SK-N-SH (cell line): ENCODE data around the gene CYP27C1. TPM values are rescaled to one million over a fixed set of nuclear protein-coding genes. Genes with fewer than 3 reads are reported as not detected.

Experiments used
- CTCF ChIA-PET: fragments of 300-600, 350-600 bp; formaldehyde crosslinking; extraction: SDS; loops from one replicate; lab custom pipeline; 2021; lab: Yijun Ruan, JAX
- POLR2A ChIA-PET: fragments of 350-600 bp; sonication (Branson Sonifier 250); formaldehyde crosslinking; extraction: SDS; loops from one replicate; lab custom pipeline; 2020; ENCODE audit warnings: antibody characterized with exemption, inconsistent platforms; lab: Yijun Ruan, JAX
- DNase-seq: peaks from one replicate; pipeline ENCODE4 v3.0.0; 2012
- H2AFZ ChIP-seq: fragments of 200-600 bp; sonication (generic); 2 replicates; pipeline ENCODE4 v1.8.1; 2016; ENCODE audit warnings: antibody characterized with exemption, mild to moderate bottlenecking, low read depth
- H3F3A ChIP-seq: fragments of 200-600 bp; sonication (generic); replicated peaks from 2 replicates; pipeline ENCODE3; 2016; ENCODE audit warnings: antibody characterized with exemption, mild to moderate bottlenecking; ENCODE audit not compliant: insufficient read depth
- H3K27ac ChIP-seq, 2 experiments: fragments of 200-500 bp in 1 of 2; fragments of 200-600 bp in 1 of 2; sonication (Bioruptor generic) in 1 of 2; sonication (generic), shearing (Covaris generic) in 1 of 2; 2 replicates each; pipeline versions ENCODE4 v1.5.1 to v1.6.1; 2014 to 2016; ENCODE audit warnings: low read depth in 2 of 2, inconsistent platforms in 1 of 2, low read length in 1 of 2, mild to moderate bottlenecking in 1 of 2, mixed read lengths in 1 of 2
- H3K27me3 ChIP-seq: fragments of 200-600 bp; sonication (generic), shearing (Covaris generic); 2 replicates; pipeline ENCODE4 v1.6.1; 2016; ENCODE audit warnings: mixed run types; ENCODE audit not compliant: insufficient read depth
- H3K36me3 ChIP-seq, 2 experiments: fragments of 200-500 bp in 1 of 2; fragments of 200-600 bp in 1 of 2; sonication (Bioruptor generic) in 1 of 2; sonication (generic) in 1 of 2; replicated peaks in 1 of 2; 2 replicates each; pipeline versions ENCODE3 to v1.5.1; 2014 to 2016; ENCODE audit warnings: low read length in 1 of 2, mild to moderate bottlenecking in 1 of 2; ENCODE audit not compliant: insufficient read depth in 2 of 2, control insufficient read depth in 1 of 2
- H3K4me1 ChIP-seq, 2 experiments: fragments of 200-500 bp in 1 of 2; fragments of 200-600 bp in 1 of 2; sonication (Bioruptor generic) in 1 of 2; sonication (generic), shearing (Covaris generic) in 1 of 2; 2 replicates each; pipeline versions ENCODE4 v1.5.1 to v1.6.1; 2014 to 2016; ENCODE audit warnings: low read depth in 1 of 2, low read length in 1 of 2, mixed run types in 1 of 2; ENCODE audit not compliant: insufficient read depth in 2 of 2, control insufficient read depth in 1 of 2
- H3K4me2 ChIP-seq: fragments of 200-600 bp; sonication (generic), shearing (Covaris generic); 2 replicates; pipeline ENCODE4 v1.6.1; 2017; ENCODE audit warnings: mixed run types
- H3K4me3 ChIP-seq, 2 experiments: fragments of 200-500 bp in 1 of 2; fragments of 200-600 bp in 1 of 2; sonication (Bioruptor generic) in 1 of 2; sonication (generic), shearing (Covaris generic) in 1 of 2; 2 replicates each; pipeline versions ENCODE4 v1.5.1 to v1.8.1; 2014 to 2016; ENCODE audit warnings: low read depth in 2 of 2, inconsistent platforms in 1 of 2, low read length in 1 of 2, mild to moderate bottlenecking in 1 of 2, mixed read lengths in 1 of 2, moderate library complexity in 1 of 2
- H3K79me2 ChIP-seq: fragments of 200-600 bp; sonication (generic); 2 replicates; pipeline ENCODE4 v1.8.1; 2017; ENCODE audit warnings: mild to moderate bottlenecking; ENCODE audit not compliant: insufficient read depth
- H3K9ac ChIP-seq: fragments of 200-600 bp; sonication (generic); 2 replicates; pipeline ENCODE4 v1.6.1; 2017; ENCODE audit warnings: mixed run types
- H3K9me2 ChIP-seq: fragments of 200-600 bp; sonication (generic); 2 replicates; pipeline ENCODE4 v1.6.1; 2017; ENCODE audit warnings: mixed run types
- H3K9me3 ChIP-seq: fragments of 200-600 bp; sonication (generic); 2 replicates; pipeline ENCODE4 v1.6.1; 2017; ENCODE audit warnings: mixed run types, mild to moderate bottlenecking, moderate library complexity
- H4K20me1 ChIP-seq: fragments of 200-600 bp; sonication (generic); 2 replicates; pipeline ENCODE4 v1.6.1; 2017; ENCODE audit warnings: mild to moderate bottlenecking, mixed run types; ENCODE audit not compliant: insufficient read depth
- CHD2 ChIP-seq: fragments of 150-350 bp; IDR thresholded peaks from 2 replicates; pipeline ENCODE4 v1.6.1; 2018; ENCODE audit warnings: low read length; ENCODE audit not compliant: partially characterized antibody
- CTCF ChIP-seq: fragments of 200-600 bp; sonication (generic); IDR thresholded peaks from 2 replicates; pipeline ENCODE4 v1.6.1; 2017; ENCODE audit warnings: antibody characterized with exemption, mild to moderate bottlenecking, moderate library complexity
- EP300 ChIP-seq, 2 experiments: IDR thresholded peaks; 2 replicates each; pipeline versions ENCODE4 v1.4.0 to v1.6.1; 2012; ENCODE audit warnings: borderline replicate concordance in 1 of 2, low read depth in 1 of 2, low read length in 1 of 2
- FOSL2 ChIP-seq: IDR thresholded peaks from 2 replicates; pipeline ENCODE4 v1.4.0; 2012; ENCODE audit warnings: low read depth, mild to moderate bottlenecking, moderate library complexity, borderline replicate concordance
- FOXJ3 ChIP-seq: sonication (generic); formaldehyde crosslinking; IDR thresholded peaks from 2 replicates; pipeline ENCODE4 v1.5.1; 2020; ENCODE audit warnings: mild to moderate bottlenecking, missing genetic modification reagents
- GATA2 ChIP-seq: sonication (generic); formaldehyde crosslinking; IDR thresholded peaks from 2 replicates; pipeline ENCODE4 v1.5.0; 2020; ENCODE audit warnings: mild to moderate bottlenecking, missing genetic modification reagents
- JUND ChIP-seq: IDR thresholded peaks from 2 replicates; pipeline ENCODE4 v1.4.0; 2012
- MAX ChIP-seq: IDR thresholded peaks from 2 replicates; pipeline ENCODE4 v1.4.0; 2012; ENCODE audit warnings: low read depth
- NFIC ChIP-seq: IDR thresholded peaks from 2 replicates; pipeline ENCODE4 v1.4.0; 2012; ENCODE audit warnings: borderline replicate concordance
- PBX3 ChIP-seq: IDR thresholded peaks from 2 replicates; pipeline ENCODE4; 2012
- RAD21 ChIP-seq: IDR thresholded peaks from 2 replicates; pipeline ENCODE4 v1.6.1; 2012; ENCODE audit warnings: mild to moderate bottlenecking, low read length
- REST ChIP-seq: IDR thresholded peaks from 2 replicates; pipeline ENCODE4 v1.6.1; 2012; ENCODE audit warnings: mild to moderate bottlenecking, low read depth, low read length, moderate library complexity
- SIN3A ChIP-seq: IDR thresholded peaks from 2 replicates; pipeline ENCODE4 v1.6.1; 2012; ENCODE audit warnings: low read depth, mild to moderate bottlenecking, low read length, moderate library complexity, borderline replicate concordance
- SMC3 ChIP-seq: IDR thresholded peaks from 2 replicates; pipeline ENCODE4 v1.6.1; 2012; ENCODE audit warnings: low read depth, low read length, improper control_type of control experiment
- TCF12 ChIP-seq: IDR thresholded peaks from 2 replicates; pipeline ENCODE4 v1.4.0; 2012
- TEAD4 ChIP-seq: IDR thresholded peaks from 2 replicates; pipeline ENCODE4 v1.4.0; 2012; ENCODE audit warnings: mild to moderate bottlenecking, borderline replicate concordance; ENCODE audit not compliant: insufficient read depth
- USF1 ChIP-seq: IDR thresholded peaks from 2 replicates; pipeline ENCODE4 v1.4.0; 2012; ENCODE audit warnings: low read depth, borderline replicate concordance
- USF2 ChIP-seq: fragments of 150-350 bp; IDR thresholded peaks from 2 replicates; pipeline ENCODE4 v1.6.1; 2017; ENCODE audit warnings: antibody characterized with exemption, low read length, low read depth, borderline replicate concordance
- YY1 ChIP-seq: IDR thresholded peaks from 2 replicates; pipeline ENCODE4 v1.4.0; 2012; ENCODE audit warnings: low read depth, mild to moderate bottlenecking
- WGBS: methylation state at CpG from one replicate; pipeline ENCODE4 v1.1.6; 2017; ENCODE audit warnings: low lambda C conversion rate; 5-methylcytosine and 5-hydroxymethylcytosine counted together
- polyA plus RNA-seq, 3 experiments: library from polyadenylated mRNA; depleted of rRNA; stranded (reverse); fragments of >200 nt; gene quantifications; 2 replicates each; pipeline ENCODE4 v1.2.3, GENCODE V29; 2012

The CYP27C1 gene
- polyA plus RNA-seq, 1 of the 3 experiments (the other 2 are of a cell fraction): not detected

GRCh38 chr2:127137741-127138140 is 82.4 kb downstream of the CYP27C1 start:
- Histone ChIP-seq H3K27ac (no peak overlapping the region), H3K27me3 (no peaks in the 10 kb centered on the region), H3K9me3 (peaks cover 7% of the 10 kb centered on the region; the same call in 1 of the 2 replicates), H3K36me3 (no peaks in the 10 kb centered on the region), H4K20me1 (no peaks in the 10 kb centered on the region), H3K9ac (no peak overlapping the region), H3K79me2 (no peaks in the 10 kb centered on the region), H3K4me1 (peaks cover 0 to 14% of the 10 kb centered on the region in 2 experiments; a peak in 1 of 4 replicates), H3K4me2 (no peak overlapping the region), H3K4me3 (no peak overlapping the region), H3K9me2 (no peaks in the 10 kb centered on the region), H3F3A (no peaks in the 10 kb centered on the region), H2AFZ (no peak overlapping the region)
- POLR2A ChIA-PET: no interaction called here
- DNase-seq: no peak
- no peak for TF ChIP-seq PBX3
- TF ChIP-seq USF1: no peak
- TF ChIP-seq JUND: no peak
- TF ChIP-seq USF2: no peak
- no peak for TF ChIP-seq CTCF
- TF ChIP-seq CHD2: no peak
- TF ChIP-seq FOXJ3: no peak
- no peak for TF ChIP-seq EP300 (IDR thresholded peaks at IDR 0.05; ENCODE audit: borderline replicate concordance in 1 of 2, low read depth in 1 of 2, low read length in 1 of 2)
- no peak for TF ChIP-seq SIN3A
- TF ChIP-seq GATA2 (CRISPR knock-in tag): no peak
- no peak for TF ChIP-seq TCF12
- TF ChIP-seq FOSL2: no peak
- TF ChIP-seq NFIC: no peak
- TF ChIP-seq SMC3: no peak
- 72% methylated on average over 5 of the region's 15 CpGs for WGBS
- CTCF ChIA-PET: interaction anchor here (0.8 to 1.1 kb wide), 3 partner anchors 10 to 70 kb away, joined by 3 read pairs; no protein-coding TSS in a partner anchor

- CTCF ChIA-PET: interaction anchor here (0.8 to 1.1 kb wide), 3 partner anchors 10 to 70 kb away, joined by 3 read pairs; no protein-coding TSS in a partner anchor
- Histone ChIP-seq H3K4me2 (no peak overlapping the region), H3K79me2 (no peaks in the 10 kb centered on the region), H3K27ac (no peak overlapping the region), H3K27me3 (no peaks in the 10 kb centered on the region), H3K9me3 (peaks cover 7% of the 10 kb centered on the region; the same call in 1 of the 2 replicates), H2AFZ (no peak overlapping the region), H3K4me1 (peaks cover 0 to 14% of the 10 kb centered on the region in 2 experiments; a peak in 1 of 4 replicates), H3F3A (no peaks in the 10 kb centered on the region), H3K36me3 (no peaks in the 10 kb centered on the region), H3K9ac (no peak overlapping the region), H4K20me1 (no peaks in the 10 kb centered on the region), H3K4me3 (no peak overlapping the region), H3K9me2 (no peaks in the 10 kb centered on the region)
- DNase-seq: no peak
- no CpG with 5 or more reads among the region's 12 CpGs for WGBS
- POLR2A ChIA-PET: no interaction called here
- TF ChIP-seq RAD21: no peak
- TF ChIP-seq YY1: no peak
- no peak for TF ChIP-seq REST
- TF ChIP-seq USF1: no peak
- TF ChIP-seq MAX: no peak
- no peak for TF ChIP-seq TEAD4
- TF ChIP-seq FOXJ3: no peak
These were observed 82.9 kb downstream of the CYP27C1 start for GRCh38 chr2:127137225-127137624.
